NB4 (cell line): ENCODE results near the gene FBXO7.

Experiments used
- POLR2A ChIP-seq: IDR thresholded peaks from 2 replicates; pipeline ENCODE4 v1.6.1; 2011; ENCODE audit warnings: mild to moderate bottlenecking; ENCODE audit not compliant: insufficient read length; ENCODE audit errors: extremely low read depth
- TF ChIP-seq, protein P1 (sequence below): IDR thresholded peaks from one replicate; pipeline ENCODE4 v1.5.1; 2012; ENCODE audit warnings: low read depth, low read length

DNA sequence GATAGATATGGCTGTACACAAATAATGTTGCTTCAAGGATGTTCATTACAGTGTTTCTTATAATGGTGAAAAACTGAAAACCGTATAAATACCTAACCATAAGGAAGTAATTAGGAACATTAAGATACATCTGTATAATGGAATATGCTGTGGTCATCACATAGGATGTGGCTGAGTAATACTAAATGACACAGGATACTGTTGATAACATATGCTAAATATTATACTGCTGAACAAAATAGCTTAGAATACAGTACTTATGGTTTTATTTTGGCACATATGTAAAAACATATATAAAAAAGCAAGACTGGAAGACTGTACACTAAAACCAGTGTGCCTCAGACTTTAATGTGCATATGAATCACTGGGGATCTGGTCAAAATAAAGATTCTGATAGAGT is 43.8 kb downstream of the FBXO7 start:
- TF ChIP-seq, protein P1, sequence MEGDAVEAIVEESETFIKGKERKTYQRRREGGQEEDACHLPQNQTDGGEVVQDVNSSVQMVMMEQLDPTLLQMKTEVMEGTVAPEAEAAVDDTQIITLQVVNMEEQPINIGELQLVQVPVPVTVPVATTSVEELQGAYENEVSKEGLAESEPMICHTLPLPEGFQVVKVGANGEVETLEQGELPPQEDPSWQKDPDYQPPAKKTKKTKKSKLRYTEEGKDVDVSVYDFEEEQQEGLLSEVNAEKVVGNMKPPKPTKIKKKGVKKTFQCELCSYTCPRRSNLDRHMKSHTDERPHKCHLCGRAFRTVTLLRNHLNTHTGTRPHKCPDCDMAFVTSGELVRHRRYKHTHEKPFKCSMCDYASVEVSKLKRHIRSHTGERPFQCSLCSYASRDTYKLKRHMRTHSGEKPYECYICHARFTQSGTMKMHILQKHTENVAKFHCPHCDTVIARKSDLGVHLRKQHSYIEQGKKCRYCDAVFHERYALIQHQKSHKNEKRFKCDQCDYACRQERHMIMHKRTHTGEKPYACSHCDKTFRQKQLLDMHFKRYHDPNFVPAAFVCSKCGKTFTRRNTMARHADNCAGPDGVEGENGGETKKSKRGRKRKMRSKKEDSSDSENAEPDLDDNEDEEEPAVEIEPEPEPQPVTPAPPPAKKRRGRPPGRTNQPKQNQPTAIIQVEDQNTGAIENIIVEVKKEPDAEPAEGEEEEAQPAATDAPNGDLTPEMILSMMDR: no peak
- no peak for TF ChIP-seq POLR2A
